Right lobe of liver (tissue), 6 donors: ENCODE results near the gene PIF1. TPM values are rescaled to one million over a fixed set of nuclear protein-coding genes. Genes with fewer than 3 reads are reported as not detected.

ENCODE experiments used
- ATAC-seq, 4 donors: fragments of 200-7000 bp; cut with Tn5 transposase; one replicate each; pipeline ENCODE4 v1.9.1; 2020; ENCODE audit warnings: mild to moderate bottlenecking in 4 of 4, moderate library complexity in 4 of 4
- DNase-seq, 3 donors: peaks; one replicate each; pipeline ENCODE4 v3.0.0-alpha.2; 2020
- H3K27ac ChIP-seq, 3 donors: fragments of 200-600 bp; one replicate each; pipeline ENCODE4 v1.8.0; 2022
- H3K27me3 ChIP-seq, 2 donors: fragments of 200-600 bp; one replicate each; pipeline ENCODE4 v1.8.0; 2022
- H3K36me3 ChIP-seq, 4 donors: fragments of 200-600 bp; sonication (generic) in 1 of 4; one replicate each; pipeline versions ENCODE4 v1.5.1 to v1.8.0; 2017 to 2022; ENCODE audit warnings: control low read depth in 1 of 4
- H3K4me1 ChIP-seq, 4 donors: fragments of 200-600 bp; sonication (generic) in 1 of 4; one replicate each; pipeline versions ENCODE4 v1.5.1 to v1.8.0; 2017 to 2022; ENCODE audit warnings: control low read depth in 1 of 4
- H3K4me3 ChIP-seq, 3 donors: fragments of 200-600 bp; one replicate each; pipeline ENCODE4 v1.8.0; 2022
- H3K9me3 ChIP-seq, 4 donors: fragments of 200-600 bp; sonication (generic) in 1 of 4; one replicate each; pipeline versions ENCODE4 v1.5.1 to v1.8.0; 2017 to 2022; ENCODE audit warnings: control low read depth in 1 of 4
- POLR2A ChIP-seq: fragments of 450-650 bp; IDR thresholded peaks from one replicate; pipeline ENCODE4 v1.6.1; 2017; ENCODE audit warnings: antibody characterized with exemption, mild to moderate bottlenecking
- WGBS: methylation state at CpG from one replicate; pipeline ENCODE4 v1.1.6; 2018; ENCODE audit warnings: low coverage, low lambda C conversion rate; ENCODE audit not compliant: insufficient coverage; ENCODE audit errors: missing lambda C conversion rate; 5-methylcytosine and 5-hydroxymethylcytosine counted together
- intact Hi-C, 2 donors: fragments of 100-400 bp; cut with DNase I; formaldehyde crosslinking; loops; one replicate each; pipeline versions ENCODE4 v1.11.2 to v1.14.1; 2022
- total RNA-seq, 6 experiments: library from RNA; depleted of rRNA in 2 of 6; stranded (reverse); fragments of >200 nt in 2 of 6; fragmentation: NEBNext Ultra II Directional in 3 of 6; extraction: Animal tissue kit (Norgen Biotek cat#: 25700) in 3 of 6; gene quantifications; one replicate each; pipeline versions ENCODE4 v1.1.0 to v1.2.4, GENCODE V29; 2016 to 2023
- TF ChIP-seq, protein P1 (sequence below), 4 donors: fragments of 200-600 bp in 3 of 4; fragments of 450-650 bp in 1 of 4; IDR thresholded peaks; one replicate each; pipeline versions ENCODE4 v1.5.1 to v1.8.0; 2016 to 2022; ENCODE audit warnings: antibody characterized with exemption in 4 of 4, mild to moderate bottlenecking in 2 of 4
- donor health status: DM: no; HTN: yes; CAD: no.
- donor health status: DM: no; HTN: no; CAD: no.
- donor health status: DM: no; HTN: no; CAD: no.
- donor health status: DM: no; HTN: yes; CAD: no.
- donor health status: DM: no; HTN: yes; CAD: no.

The PIF1 gene
- total RNA-seq, 6 experiments from 2014 or later = 0.11 to 1.00 (median 0.36) TPM

DNA sequence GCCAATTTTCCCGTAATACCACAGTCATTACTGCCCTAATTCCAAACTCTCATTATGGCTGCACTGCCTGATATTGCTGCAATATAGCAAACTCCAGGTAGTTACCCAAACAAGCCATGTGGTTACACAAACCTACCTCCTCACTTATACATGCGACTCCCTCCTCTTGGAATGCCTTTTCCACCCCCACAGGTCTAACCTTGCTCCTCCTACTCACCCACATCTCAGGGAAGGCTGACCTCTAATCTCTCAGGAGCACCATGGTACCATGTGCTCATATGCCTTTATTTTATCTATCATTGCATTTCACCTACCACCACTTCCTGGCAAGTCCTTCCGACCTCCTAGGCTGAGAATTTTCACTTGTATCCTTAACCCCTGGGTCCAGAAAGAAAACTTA is 53.0 kb downstream of the PIF1 start:
- Histone ChIP-seq H3K27ac (no peak overlapping the region), H3K4me3 (no peak overlapping the region), H3K27me3 (no peaks in the 10 kb centered on the region), H3K4me1 (peaks cover 0 to 5% (median 2%) of the 10 kb centered on the region in 4 donors), H3K9me3 (no peaks in the 10 kb centered on the region), H3K36me3 (no peaks in the 10 kb centered on the region)
- intact Hi-C loops = no loop called here
- ATAC-seq (no peak), DNase-seq (no peak)
- 62% methylated on average over 3 of the region's 3 CpGs for WGBS
- TF ChIP-seq POLR2A = no peak
- TF ChIP-seq, protein P1, sequence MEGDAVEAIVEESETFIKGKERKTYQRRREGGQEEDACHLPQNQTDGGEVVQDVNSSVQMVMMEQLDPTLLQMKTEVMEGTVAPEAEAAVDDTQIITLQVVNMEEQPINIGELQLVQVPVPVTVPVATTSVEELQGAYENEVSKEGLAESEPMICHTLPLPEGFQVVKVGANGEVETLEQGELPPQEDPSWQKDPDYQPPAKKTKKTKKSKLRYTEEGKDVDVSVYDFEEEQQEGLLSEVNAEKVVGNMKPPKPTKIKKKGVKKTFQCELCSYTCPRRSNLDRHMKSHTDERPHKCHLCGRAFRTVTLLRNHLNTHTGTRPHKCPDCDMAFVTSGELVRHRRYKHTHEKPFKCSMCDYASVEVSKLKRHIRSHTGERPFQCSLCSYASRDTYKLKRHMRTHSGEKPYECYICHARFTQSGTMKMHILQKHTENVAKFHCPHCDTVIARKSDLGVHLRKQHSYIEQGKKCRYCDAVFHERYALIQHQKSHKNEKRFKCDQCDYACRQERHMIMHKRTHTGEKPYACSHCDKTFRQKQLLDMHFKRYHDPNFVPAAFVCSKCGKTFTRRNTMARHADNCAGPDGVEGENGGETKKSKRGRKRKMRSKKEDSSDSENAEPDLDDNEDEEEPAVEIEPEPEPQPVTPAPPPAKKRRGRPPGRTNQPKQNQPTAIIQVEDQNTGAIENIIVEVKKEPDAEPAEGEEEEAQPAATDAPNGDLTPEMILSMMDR (IDR thresholded peaks at IDR 0.05) = no peak

DNA sequence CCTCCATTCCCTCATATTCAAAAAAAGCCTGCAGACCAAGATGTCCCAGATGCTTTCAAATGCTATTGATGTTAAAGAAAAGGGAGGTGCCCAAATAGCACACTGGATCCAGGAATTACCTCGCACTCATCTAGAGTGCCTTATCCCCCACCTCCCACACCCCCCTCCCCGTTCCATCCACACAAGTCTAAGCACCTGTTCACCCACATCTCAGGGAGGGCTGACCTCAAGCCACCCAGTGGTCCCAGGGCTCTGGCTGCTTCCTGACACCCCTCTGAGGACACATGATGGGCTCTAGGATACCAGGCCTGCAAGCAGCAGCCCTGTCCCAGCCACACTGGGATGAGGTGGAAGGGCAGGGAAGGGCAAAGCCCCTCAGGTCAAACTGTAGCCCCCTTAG is 54.8 kb downstream of the PIF1 start:
- TF ChIP-seq POLR2A = no peak
- TF ChIP-seq, protein P1 (IDR thresholded peaks at IDR 0.05) = no peak
- 80% methylated on average over 1 of the region's 2 CpGs for WGBS
- Histone ChIP-seq H3K4me3 (no peak overlapping the region), H3K4me1 (no peaks in the 10 kb centered on the region), H3K9me3 (no peaks in the 10 kb centered on the region), H3K27me3 (no peaks in the 10 kb centered on the region), H3K36me3 (no peaks in the 10 kb centered on the region), H3K27ac (no peak overlapping the region)
- no peak for DNase-seq
- no peak for ATAC-seq
- intact Hi-C loops = no loop called here

DNA sequence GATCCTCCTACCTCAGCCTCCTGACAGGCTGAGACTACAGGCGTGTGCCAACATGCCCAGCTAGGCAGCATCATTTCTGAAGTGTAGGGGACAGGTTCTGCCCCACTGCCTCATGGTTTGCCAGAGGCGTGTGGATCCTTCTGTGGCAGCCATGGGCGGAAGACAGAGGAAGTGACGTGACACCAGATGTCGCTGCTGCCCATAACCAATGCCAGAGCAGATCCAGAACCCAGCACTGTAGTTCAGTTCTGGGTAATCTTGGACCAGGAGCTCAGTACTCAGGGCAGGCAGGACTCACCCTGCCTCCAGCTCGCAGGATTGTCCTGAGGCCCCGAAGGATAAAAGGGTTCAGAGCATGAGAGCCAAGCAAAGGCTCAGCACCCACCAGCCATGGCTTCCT is 58.2 kb downstream of the PIF1 start:
- H3K4me1 ChIP-seq = peaks cover 0 to 11% (median 3%) of the 10 kb centered on the region in 4 donors
- DNase-seq (no peak), ATAC-seq (peak in 1 of 4 donors; percentile 11)
- 70% methylated on average over 3 of the region's 7 CpGs for WGBS
- intact Hi-C loops = no loop called here
- H3K9me3 ChIP-seq = no peaks in the 10 kb centered on the region
- no peak for TF ChIP-seq POLR2A
- TF ChIP-seq, protein P1 (IDR thresholded peaks at IDR 0.05) = no peak
- no peaks in the 10 kb centered on the region for H3K27me3 ChIP-seq
- H3K36me3 ChIP-seq = no peaks in the 10 kb centered on the region
- no peak overlapping the region for H3K4me3 ChIP-seq
- H3K27ac ChIP-seq = no peak overlapping the region

DNA sequence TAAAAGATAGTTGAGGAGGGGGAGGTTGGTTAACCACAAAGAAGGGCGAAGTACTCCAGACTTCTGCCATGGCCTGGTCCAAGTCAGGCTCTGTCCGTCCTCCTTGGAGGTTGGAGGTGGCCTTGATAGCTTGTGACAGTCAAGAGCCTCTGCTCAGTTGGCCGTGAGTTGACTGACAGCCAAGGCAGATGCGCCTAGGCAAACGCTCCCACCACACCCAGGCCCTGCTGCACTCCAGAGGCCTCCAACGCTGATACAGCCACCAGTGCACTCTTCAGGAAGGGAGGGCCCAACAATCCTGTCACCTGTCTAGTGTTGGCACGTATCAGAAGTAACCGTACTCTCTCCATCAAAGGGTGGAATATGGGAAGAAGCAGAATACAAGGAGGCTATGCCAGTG is 59.4 kb downstream of the PIF1 start:
- WGBS = 56% methylated on average over 3 of the region's 8 CpGs
- peak in 3 of 4 donors; percentile 15 to 42 (median 38) for ATAC-seq
- intact Hi-C loops = no loop called here
- TF ChIP-seq POLR2A = no peak
- TF ChIP-seq, protein P1 (IDR thresholded peaks at IDR 0.05) = no peak
- H3K4me3 ChIP-seq = no peak overlapping the region
- no peaks in the 10 kb centered on the region for H3K27me3 ChIP-seq
- no peak overlapping the region for H3K27ac ChIP-seq
- no peak for DNase-seq
- H3K4me1 ChIP-seq = peaks cover 0 to 11% (median 3%) of the 10 kb centered on the region in 4 donors
- no peaks in the 10 kb centered on the region for H3K9me3 ChIP-seq
- H3K36me3 ChIP-seq = no peaks in the 10 kb centered on the region

Other genes with a start within 250 kb of the PIF1 start
- gene RBPMS2, start 50.1 kb downstream of the PIF1 start, total RNA-seq = 10 to 100 TPM in 1 of 6 experiments, 1 to 10 TPM in 5; 2.5 to 13.6 (median 6.1) TPM
- gene PLEKHO2, start 16.3 kb upstream of the PIF1 start, total RNA-seq = 10 to 100 TPM in 1 of 6 experiments, 1 to 10 TPM in 5; 3.9 to 11.8 (median 5.2) TPM
- 1 to 10 TPM in 1 of 6 experiments, under 1 TPM in 5; 0.29 to 1.1 (median 0.47) TPM for gene ANKDD1A, start 86.3 kb upstream of the PIF1 start, total RNA-seq
- gene SPG21, start 164.3 kb upstream of the PIF1 start, total RNA-seq = 10 to 100 TPM; 35.2 to 70.4 (median 52.2) TPM
- 10 to 100 TPM in 5 of 6 experiments, 1 to 10 TPM in 1; 9.2 to 24.3 (median 13.0) TPM for gene MTFMT, start 204.0 kb upstream of the PIF1 start, total RNA-seq
- 10 to 100 TPM in 1 of 6 experiments, 1 to 10 TPM in 4, under 1 TPM in 1; 0.32 to 10.1 (median 2.7) TPM for gene SLC51B, start 219.7 kb upstream of the PIF1 start, total RNA-seq
- gene RASL12, start 242.3 kb upstream of the PIF1 start, total RNA-seq = 1 to 10 TPM in 1 of 6 experiments, under 1 TPM in 5; 0.07 to 1.5 (median 0.24) TPM